GM23338 (cell line): ENCODE data around the gene SND1. TPM values are rescaled to one million over a fixed set of nuclear protein-coding genes. Genes with fewer than 3 reads are reported as not detected.

Experiments
- ATAC-seq: fragments of 200-7000 bp; cut with Tn5 transposase; 3 replicates; pipeline ENCODE4 v1.9.1; 2020
- DNase-seq: peaks from one replicate; pipeline ENCODE4 v3.0.0-alpha.2; 2015; ENCODE audit warnings: low spot score
- H2AFZ ChIP-seq: fragments of 200-600 bp; sonication (generic); 2 replicates; pipeline ENCODE4 v1.8.0; 2016; ENCODE audit warnings: antibody characterized with exemption, mild to moderate bottlenecking, moderate library complexity
- H3F3A ChIP-seq: fragments of 200-600 bp; sonication (generic); replicated peaks from 2 replicates; pipeline ENCODE4 v1.8.0; 2017; ENCODE audit warnings: antibody characterized with exemption, mixed run types, low read depth
- H3K27ac ChIP-seq: fragments of 200-600 bp; sonication (generic); 2 replicates; pipeline ENCODE4 v1.6.1; 2016; ENCODE audit warnings: low read depth
- H3K27me3 ChIP-seq: fragments of 200-600 bp; sonication (generic); 2 replicates; pipeline ENCODE4 v1.8.0; 2016; ENCODE audit warnings: mild to moderate bottlenecking, mixed run types, moderate library complexity; ENCODE audit not compliant: insufficient read depth
- H3K36me3 ChIP-seq: fragments of 200-600 bp; sonication (generic); 2 replicates; pipeline ENCODE4 v1.8.0; 2016; ENCODE audit warnings: mild to moderate bottlenecking; ENCODE audit not compliant: insufficient read depth
- H3K4me1 ChIP-seq: fragments of 200-600 bp; sonication (generic); 2 replicates; pipeline ENCODE4 v1.8.0; 2016; ENCODE audit warnings: mild to moderate bottlenecking, moderate library complexity; ENCODE audit not compliant: insufficient read depth
- H3K4me2 ChIP-seq: fragments of 200-600 bp; sonication (generic); 2 replicates; pipeline ENCODE4 v1.7.1; 2017; ENCODE audit warnings: mixed run types
- H3K4me3 ChIP-seq: fragments of 200-600 bp; sonication (generic); 2 replicates; pipeline ENCODE4 v1.6.1; 2016; ENCODE audit warnings: mixed run types
- H3K79me2 ChIP-seq: fragments of 200-600 bp; sonication (generic); replicated peaks from 2 replicates; pipeline ENCODE4 v1.8.0; 2017; ENCODE audit warnings: mild to moderate bottlenecking; ENCODE audit not compliant: insufficient read depth
- H3K9me2 ChIP-seq: fragments of 200-600 bp; sonication (generic); 2 replicates; pipeline ENCODE4 v1.8.0; 2017; ENCODE audit not compliant: insufficient read depth
- H4K20me1 ChIP-seq: fragments of 200-600 bp; sonication (generic); replicated peaks from 2 replicates; pipeline ENCODE4 v1.8.0; 2017; ENCODE audit warnings: mild to moderate bottlenecking; ENCODE audit not compliant: insufficient read depth
- H3K27ac Mint-ChIP-seq: 2 replicates; pipeline ENCODE4 v1.8.0; 2020; ENCODE audit warnings: inconsistent platforms, mild to moderate bottlenecking, moderate library complexity, mixed read lengths
- H3K27me3 Mint-ChIP-seq: 3 replicates; pipeline ENCODE4 v1.8.0; 2022; ENCODE audit warnings: low read depth, mild to moderate bottlenecking, moderate library complexity, mixed read lengths, inconsistent platforms; ENCODE audit not compliant: insufficient read depth, poor library complexity
- H3K36me3 Mint-ChIP-seq: 3 replicates; pipeline ENCODE4 v1.8.0; 2021; ENCODE audit warnings: low read depth, mild to moderate bottlenecking, inconsistent platforms, moderate library complexity, mixed read lengths
- H3K4me1 Mint-ChIP-seq: 3 replicates; pipeline ENCODE4 v1.8.0; 2020; ENCODE audit warnings: mild to moderate bottlenecking, inconsistent platforms, mixed read lengths
- H3K4me3 Mint-ChIP-seq: 3 replicates; pipeline ENCODE4 v1.8.0; 2021; ENCODE audit warnings: moderate library complexity, mild to moderate bottlenecking, inconsistent platforms, mixed read lengths
- H3K9me3 Mint-ChIP-seq: 3 replicates; pipeline ENCODE4 v1.8.0; 2020; ENCODE audit warnings: moderate library complexity, mild to moderate bottlenecking, inconsistent platforms, mixed read lengths
- CREB1 ChIP-seq: fragments of 250-450 bp; sonication (Bioruptor Pico); IDR thresholded peaks from 2 replicates; pipeline ENCODE4 v1.5.0; 2020; ENCODE audit warnings: low read depth, mild to moderate bottlenecking, moderate library complexity
- CTCF ChIP-seq, 2 experiments: fragments of 200-600 bp in 1 of 2; sonication (generic) in 1 of 2; conservative IDR thresholded peaks; 2 replicates each; pipeline versions ENCODE4 v1.5.1 to v1.6.1; 2016 to 2017; ENCODE audit warnings: antibody characterized with exemption in 2 of 2, low read depth in 2 of 2, mild to moderate bottlenecking in 2 of 2, moderate library complexity in 1 of 2
- ETS1 ChIP-seq: IDR thresholded peaks from 2 replicates; pipeline ENCODE4 v1.6.1; 2016; ENCODE audit warnings: antibody characterized with exemption
- EZH2 ChIP-seq: fragments of 200-600 bp; sonication (generic); IDR thresholded peaks from one replicate; pipeline ENCODE4 v1.8.0; 2017; ENCODE audit warnings: antibody characterized with exemption, mild to moderate bottlenecking, low read depth; ENCODE audit not compliant: unreplicated experiment
- EZH2phosphoT487 ChIP-seq: fragments of 200-600 bp; sonication (generic); IDR thresholded peaks from one replicate; pipeline ENCODE4 v1.8.1; 2018; ENCODE audit warnings: antibody characterized with exemption; ENCODE audit not compliant: unreplicated experiment
- JUNB ChIP-seq: IDR thresholded peaks from one replicate; pipeline ENCODE4 v1.6.1; 2016; ENCODE audit warnings: antibody characterized with exemption; ENCODE audit not compliant: unreplicated experiment
- NANOG ChIP-seq: IDR thresholded peaks from 2 replicates; pipeline ENCODE4 v1.6.1; 2016; ENCODE audit warnings: antibody characterized with exemption, borderline replicate concordance
- POLR2AphosphoS5 ChIP-seq: IDR thresholded peaks from 2 replicates; pipeline ENCODE4 v1.6.1; 2016; ENCODE audit warnings: antibody characterized with exemption, low read depth
- REST ChIP-seq: IDR thresholded peaks from one replicate; pipeline ENCODE4 v1.6.1; 2018; ENCODE audit warnings: antibody characterized with exemption; ENCODE audit not compliant: unreplicated experiment
- STAT1 ChIP-seq: IDR thresholded peaks from one replicate; pipeline ENCODE4 v1.6.1; 2016; ENCODE audit warnings: antibody characterized with exemption; ENCODE audit not compliant: unreplicated experiment
- ZNF114 ChIP-seq: fragments of 250-450 bp; sonication (Bioruptor Pico); IDR thresholded peaks from 2 replicates; pipeline ENCODE4 v1.5.0; 2020; ENCODE audit warnings: mild to moderate bottlenecking, moderate library complexity
- ZNF331 ChIP-seq: fragments of 250-450 bp; sonication (Bioruptor Pico); IDR thresholded peaks from 2 replicates; pipeline ENCODE4 v1.5.0; 2020; ENCODE audit warnings: low read depth, mild to moderate bottlenecking, moderate library complexity
- ZNF462 ChIP-seq: fragments of 250-450 bp; sonication (Bioruptor Pico); IDR thresholded peaks from 2 replicates; pipeline ENCODE4 v1.5.0; 2020; ENCODE audit warnings: mild to moderate bottlenecking, moderate library complexity
- polyA plus RNA-seq: library from polyadenylated mRNA; unstranded; fragments of >200 nt; fragmentation: Nextera tagmentation; extraction: Ambion mirVana; gene quantifications from 2 replicates; pipeline ENCODE4 v1.2.1, GENCODE V29; 2016
- total RNA-seq: library from RNA; depleted of rRNA; stranded (reverse); fragments of >200 nt; shearing (Covaris generic); gene quantifications from 2 replicates; pipeline ENCODE4 v1.2.3, GENCODE V29; 2014

SND1 gene
- total and polyA plus RNA-seq, 2 experiments from 2014 or later, result 107 to 254 TPM

DNA sequence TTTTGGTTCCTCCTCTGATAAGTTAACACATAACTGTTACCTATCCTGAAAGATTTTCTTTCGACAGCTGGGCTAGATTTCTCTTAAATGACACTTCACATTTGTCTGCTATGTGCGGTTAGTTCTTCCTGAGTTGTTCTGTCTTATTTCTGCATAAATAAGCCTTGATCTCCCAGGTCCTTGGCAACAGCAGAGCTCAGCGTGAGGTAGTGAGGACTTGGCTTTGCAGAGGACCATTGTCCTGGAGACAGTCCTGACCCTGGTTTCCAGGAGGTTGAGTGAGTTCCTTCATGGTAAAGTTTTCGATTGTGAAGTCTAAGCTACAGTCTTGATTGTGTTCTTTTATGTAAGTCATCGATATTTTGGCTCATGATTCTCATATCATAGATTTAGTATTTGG lies 23.7 kb downstream of the SND1 start:
- Histone ChIP-seq H3K4me2 (no peak overlapping the region), H3K4me1 (peaks cover 57% of the 10 kb centered on the region), H4K20me1 (peaks cover 13% of the 10 kb centered on the region), H3K27ac (no peak overlapping the region), H3K36me3 (peaks cover 5% of the 10 kb centered on the region), H3F3A (no peaks in the 10 kb centered on the region; the same call in 1 of the 2 replicates), H3K4me3 (no peak overlapping the region), H3K9me2 (no peaks in the 10 kb centered on the region), H3K79me2 (peaks cover 100% of the 10 kb centered on the region), H3K27me3 (no peaks in the 10 kb centered on the region), H2AFZ (no peak overlapping the region)
- H3K27ac Mint-ChIP-seq, result peak overlapping the region; percentile 54
- H3K4me1 Mint-ChIP-seq, result peaks cover 61% of the 10 kb centered on the region
- H3K9me3 Mint-ChIP-seq, result peaks cover 2% of the 10 kb centered on the region; the same call in 1 of the 3 replicates
- H3K4me3 Mint-ChIP-seq, result no peak overlapping the region
- no peak for TF ChIP-seq EZH2
- TF ChIP-seq REST, result no peak
- no peak for TF ChIP-seq EZH2phosphoT487
- TF ChIP-seq CTCF (conservative IDR thresholded peaks at IDR 0.05; ENCODE audit: low read depth in 2 of 2), result no peak
- TF ChIP-seq CREB1 (CRISPR knock-in tag), result no peak
- TF ChIP-seq NANOG, result no peak
- TF ChIP-seq ZNF114, result no peak
- no peak for TF ChIP-seq ZNF331
- TF ChIP-seq ZNF462 (CRISPR knock-in tag), result no peak
- no peak for TF ChIP-seq POLR2AphosphoS5
- no peak for TF ChIP-seq STAT1
- TF ChIP-seq ETS1, result no peak
- no peak for TF ChIP-seq JUNB
- peaks cover 12% of the 10 kb centered on the region for H3K27me3 Mint-ChIP-seq
- H3K36me3 Mint-ChIP-seq, result peaks cover 33% of the 10 kb centered on the region; the same call in 2 of the 3 replicates
- no peak for DNase-seq
- no peak for ATAC-seq
